ENCODE measurements around the gene CTLA4. TPM values are rescaled to one million over a fixed set of nuclear protein-coding genes. Genes with fewer than 3 reads are reported as not detected.

Gene CTLA4
- total RNA-seq, 1 donor from 2014 or later: not detected

DNA sequence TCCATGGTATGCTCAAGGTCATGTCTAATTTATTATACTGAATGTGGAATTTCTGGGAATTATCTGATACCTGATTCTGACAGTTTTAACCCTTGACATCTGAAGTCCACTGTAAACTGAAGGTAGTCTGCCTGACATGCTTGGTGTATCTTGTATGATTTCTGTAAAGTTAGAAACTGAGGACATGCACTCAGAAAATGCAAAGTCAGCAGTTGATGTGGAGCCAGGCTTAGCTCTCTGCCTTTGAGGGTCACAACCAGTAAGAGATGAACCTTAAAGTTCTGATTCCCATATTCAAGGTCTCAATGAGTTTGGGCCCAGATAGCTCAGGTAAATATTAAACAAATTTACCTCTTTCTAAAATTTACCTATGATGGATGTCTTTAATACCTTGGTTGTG, 12.3 kb upstream of the CTLA4 start:
- no peak overlapping the region for H3K4me3 Mint-ChIP-seq (ENCODE audit: unreplicated experiment)

DNA sequence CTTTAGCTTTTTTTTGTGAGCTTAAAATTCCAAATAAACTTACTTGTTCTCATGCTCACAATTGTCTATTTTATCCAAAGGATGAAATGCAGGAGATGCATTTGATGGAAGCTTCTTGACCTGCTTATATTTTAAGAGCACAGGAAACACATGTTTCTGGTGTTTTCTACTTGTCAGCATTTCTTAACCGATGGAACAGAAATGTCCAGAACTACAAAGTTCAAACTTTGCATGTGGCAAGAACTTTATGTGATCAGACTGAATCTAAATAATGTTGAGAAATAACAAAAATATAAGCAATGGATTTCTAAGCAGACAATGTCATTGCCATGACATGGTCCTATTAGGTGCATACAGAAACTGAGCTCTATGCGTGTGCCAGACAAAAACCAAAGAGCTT, 9.9 kb upstream of the CTLA4 start:
- Mint-ChIP-seq H3K9me3 (ENCODE audit: low read depth) (no peaks in the 10 kb centered on the region), H3K36me3 (ENCODE audit: low read depth) (peaks cover 1% of the 10 kb centered on the region), H3K4me3 (ENCODE audit: unreplicated experiment) (no peak overlapping the region), H3K27ac (ENCODE audit: unreplicated experiment) (no peak overlapping the region), H3K27me3 (ENCODE audit: low read depth) (peaks cover 14% of the 10 kb centered on the region), H3K4me1 (ENCODE audit: low read depth) (peaks cover 13% of the 10 kb centered on the region)
- TF ChIP-seq, protein P1, sequence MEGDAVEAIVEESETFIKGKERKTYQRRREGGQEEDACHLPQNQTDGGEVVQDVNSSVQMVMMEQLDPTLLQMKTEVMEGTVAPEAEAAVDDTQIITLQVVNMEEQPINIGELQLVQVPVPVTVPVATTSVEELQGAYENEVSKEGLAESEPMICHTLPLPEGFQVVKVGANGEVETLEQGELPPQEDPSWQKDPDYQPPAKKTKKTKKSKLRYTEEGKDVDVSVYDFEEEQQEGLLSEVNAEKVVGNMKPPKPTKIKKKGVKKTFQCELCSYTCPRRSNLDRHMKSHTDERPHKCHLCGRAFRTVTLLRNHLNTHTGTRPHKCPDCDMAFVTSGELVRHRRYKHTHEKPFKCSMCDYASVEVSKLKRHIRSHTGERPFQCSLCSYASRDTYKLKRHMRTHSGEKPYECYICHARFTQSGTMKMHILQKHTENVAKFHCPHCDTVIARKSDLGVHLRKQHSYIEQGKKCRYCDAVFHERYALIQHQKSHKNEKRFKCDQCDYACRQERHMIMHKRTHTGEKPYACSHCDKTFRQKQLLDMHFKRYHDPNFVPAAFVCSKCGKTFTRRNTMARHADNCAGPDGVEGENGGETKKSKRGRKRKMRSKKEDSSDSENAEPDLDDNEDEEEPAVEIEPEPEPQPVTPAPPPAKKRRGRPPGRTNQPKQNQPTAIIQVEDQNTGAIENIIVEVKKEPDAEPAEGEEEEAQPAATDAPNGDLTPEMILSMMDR (IDR thresholded peaks at IDR 0.05): no peak
- DNase-seq (ENCODE audit: low spot score): no peak

More for the DNA sequence above, 12.3 kb upstream of the CTLA4 start:
- Mint-ChIP-seq H3K27ac (ENCODE audit: unreplicated experiment) (no peak overlapping the region), H3K27me3 (ENCODE audit: low read depth) (peaks cover 14% of the 10 kb centered on the region), H3K9me3 (ENCODE audit: low read depth) (no peaks in the 10 kb centered on the region), H3K36me3 (ENCODE audit: low read depth) (peaks cover 1% of the 10 kb centered on the region), H3K4me1 (ENCODE audit: low read depth) (peaks cover 13% of the 10 kb centered on the region)
- TF ChIP-seq, protein P1 (IDR thresholded peaks at IDR 0.05): no peak
- DNase-seq (ENCODE audit: low spot score): no peak

DNA sequence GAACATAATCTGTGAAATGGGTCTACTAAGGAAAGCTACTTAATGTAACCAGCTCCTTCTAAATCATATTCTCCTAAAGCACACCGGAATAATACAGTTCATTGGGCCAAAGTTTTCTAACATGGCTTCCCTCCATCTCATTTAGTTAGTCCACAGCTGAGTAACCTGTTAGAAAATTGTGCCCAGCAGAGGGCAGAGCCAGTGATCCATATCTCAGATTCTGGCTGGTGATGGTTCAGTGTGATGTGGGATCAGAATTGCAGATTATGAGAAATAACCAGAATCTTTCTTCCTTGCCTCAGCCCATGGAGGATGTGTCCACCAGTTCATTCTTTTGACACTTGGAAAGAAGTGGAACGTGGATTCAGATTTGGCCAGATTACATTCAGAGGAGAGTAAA, 9.4 kb upstream of the CTLA4 start:
- Mint-ChIP-seq H3K4me3 (ENCODE audit: unreplicated experiment) (no peak overlapping the region), H3K27ac (ENCODE audit: unreplicated experiment) (no peak overlapping the region), H3K36me3 (ENCODE audit: low read depth) (peaks cover 1% of the 10 kb centered on the region), H3K9me3 (ENCODE audit: low read depth) (no peaks in the 10 kb centered on the region), H3K27me3 (ENCODE audit: low read depth) (peaks cover 14% of the 10 kb centered on the region), H3K4me1 (ENCODE audit: low read depth) (peaks cover 13% of the 10 kb centered on the region)
- TF ChIP-seq, protein P1 (IDR thresholded peaks at IDR 0.05): peak; percentile 21
- no peak for DNase-seq (ENCODE audit: low spot score)

DNA sequence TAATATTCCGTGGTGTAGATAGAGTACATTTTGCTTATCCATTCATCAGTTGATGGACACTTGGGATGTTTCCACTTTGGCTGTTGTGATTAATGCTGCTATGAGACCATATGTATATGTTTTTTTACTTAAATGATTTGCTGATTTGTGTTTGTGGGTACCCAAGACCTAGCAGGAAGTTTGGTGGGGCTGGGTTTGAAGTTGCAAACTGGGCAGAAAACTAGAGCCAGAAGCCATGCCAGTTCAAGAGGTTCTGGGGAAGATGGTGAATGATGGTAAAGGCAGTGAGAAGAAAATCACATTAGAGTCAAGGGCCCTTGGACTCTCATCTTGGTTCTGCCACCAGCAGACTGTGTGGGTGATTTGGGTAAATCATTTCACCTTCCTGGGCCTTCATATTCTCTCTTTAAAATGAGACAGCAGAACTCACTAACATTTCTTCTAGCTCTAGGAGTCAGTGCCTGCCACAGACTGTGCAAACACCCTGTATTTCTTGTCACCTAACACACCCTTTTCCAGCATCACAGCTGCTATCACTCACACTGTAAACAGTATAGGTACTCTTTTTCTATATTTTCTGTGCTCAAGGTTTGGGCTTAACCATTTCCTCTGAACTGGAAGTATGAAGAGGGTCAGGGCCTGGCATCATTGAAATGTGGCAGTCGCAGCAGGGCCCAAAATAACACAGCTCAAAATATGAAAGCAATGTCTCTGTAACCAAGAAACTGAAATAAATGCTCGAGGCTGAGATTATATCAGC, 8.4 kb upstream of the CTLA4 start:
- Mint-ChIP-seq H3K4me1 (ENCODE audit: low read depth) (peaks cover 13% of the 10 kb centered on the region), H3K27me3 (ENCODE audit: low read depth) (peaks cover 9% of the 10 kb centered on the region), H3K9me3 (ENCODE audit: low read depth) (peaks cover 7% of the 10 kb centered on the region), H3K27ac (ENCODE audit: unreplicated experiment) (peak overlapping the region; percentile 45), H3K4me3 (ENCODE audit: unreplicated experiment) (no peak overlapping the region), H3K36me3 (ENCODE audit: low read depth) (no peaks in the 10 kb centered on the region)
- no peak for DNase-seq (ENCODE audit: low spot score)
- TF ChIP-seq, protein P1 (IDR thresholded peaks at IDR 0.05): no peak

DNA sequence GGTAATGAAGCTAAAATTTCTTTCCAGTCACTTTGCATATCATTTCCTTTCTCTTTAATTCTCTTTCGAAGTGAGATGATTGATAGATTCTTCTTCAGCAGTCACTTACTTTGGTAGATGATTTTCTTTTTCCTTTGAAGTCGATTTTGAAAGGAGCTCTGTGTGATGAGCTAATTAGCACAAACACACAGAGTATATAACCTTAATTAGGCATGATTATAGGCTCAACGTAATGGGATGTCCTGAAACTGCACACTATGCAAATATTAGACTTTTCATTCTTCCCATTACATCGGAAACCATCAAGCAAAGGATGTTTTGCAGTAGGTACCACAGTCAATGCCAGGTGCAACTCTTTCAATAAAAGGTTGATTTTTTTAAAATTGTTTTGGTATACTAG, 6.4 kb upstream of the CTLA4 start:
- DNase-seq (ENCODE audit: low spot score): no peak
- Mint-ChIP-seq H3K27ac (ENCODE audit: unreplicated experiment) (no peak overlapping the region), H3K9me3 (ENCODE audit: low read depth) (peaks cover 10% of the 10 kb centered on the region), H3K4me1 (ENCODE audit: low read depth) (peaks cover 13% of the 10 kb centered on the region), H3K27me3 (ENCODE audit: low read depth) (peaks cover 4% of the 10 kb centered on the region), H3K4me3 (ENCODE audit: unreplicated experiment) (no peak overlapping the region), H3K36me3 (ENCODE audit: low read depth) (no peaks in the 10 kb centered on the region)
- TF ChIP-seq, protein P1 (IDR thresholded peaks at IDR 0.05): no peak

Data from chondrocyte (in vitro differentiated cells).